AG04449 (cell line): Measurements from ENCODE around the gene CACNA1A.

ENCODE experiments used
- CTCF ChIA-PET: fragments of 350-600 bp; formaldehyde crosslinking; extraction: SDS; loops from one replicate; lab custom pipeline; 2021; ENCODE audit warnings: antibody characterized with exemption; lab: Yijun Ruan, JAX
- POLR2A ChIA-PET: fragments of 400-600, 350-600 bp; formaldehyde crosslinking; extraction: SDS; loops from one replicate; lab custom pipeline; 2020; ENCODE audit warnings: antibody characterized with exemption, inconsistent platforms; lab: Yijun Ruan, JAX
- DNase-seq: peaks from one replicate; pipeline ENCODE4 v3.0.0-alpha.2; 2010; ENCODE audit warnings: low read depth, low spot score
- H3K4me3 ChIP-seq: 2 replicates; pipeline ENCODE4 v1.5.1; 2011; ENCODE audit warnings: low read depth, mild to moderate bottlenecking, control low read depth, low read length
- CTCF ChIP-seq: IDR thresholded peaks from one replicate; pipeline ENCODE4 v1.5.1; 2011; ENCODE audit warnings: mild to moderate bottlenecking, moderate library complexity, low read length, control low read depth, inconsistent platforms; ENCODE audit not compliant: insufficient read depth; ENCODE audit errors: missing control alignments

CACNA1A gene

GRCh38 chr19:13303381-13304129, 202.7 kb downstream of the CACNA1A start:
- CTCF ChIA-PET, result no interaction called here
- POLR2A ChIA-PET, result no interaction called here
- no peak for TF ChIP-seq CTCF
- no peak for DNase-seq
- H3K4me3 ChIP-seq, result no peak overlapping the region

GRCh38 chr19:13302526-13303270, 203.6 kb downstream of the CACNA1A start:
- H3K4me3 ChIP-seq, result no peak overlapping the region
- ChIA-PET POLR2A (no interaction called here), CTCF (interaction anchor here (1.0 to 1.4 kb wide), 3 partner anchors 23 to 286 kb away, joined by 3 to 6 read pairs (median 3); no protein-coding TSS in a partner anchor)
- TF ChIP-seq CTCF, result no peak
- no peak for DNase-seq

GRCh38 chr19:13301627-13302334, 204.5 kb downstream of the CACNA1A start:
- CTCF ChIA-PET, result interaction anchor here (0.9 to 1.4 kb wide), 4 partner anchors 22 to 287 kb away, joined by 3 to 6 read pairs (median 3); no protein-coding TSS in a partner anchor
- TF ChIP-seq CTCF, result no peak
- no peak for DNase-seq
- no peak overlapping the region for H3K4me3 ChIP-seq
- POLR2A ChIA-PET, result no interaction called here

GRCh38 chr19:13300421-13301030, 205.8 kb downstream of the CACNA1A start:
- ChIA-PET POLR2A (no interaction called here), CTCF (interaction anchor here (1.0 kb wide), 1 partner anchor 22 kb away, joined by 4 read pairs; no protein-coding TSS in a partner anchor)
- no peak overlapping the region for H3K4me3 ChIP-seq
- TF ChIP-seq CTCF, result no peak
- DNase-seq, result no peak

- POLR2A ChIA-PET, result no interaction called here
- TF ChIP-seq CTCF, result no peak
- H3K4me3 ChIP-seq, result no peak overlapping the region
- DNase-seq, result no peak
- CTCF ChIA-PET, result interaction anchor here (1.0 kb wide), 1 partner anchor 21 kb away, joined by 4 read pairs; no protein-coding TSS in a partner anchor
These were observed 206.4 kb downstream of the CACNA1A start for GRCh38 chr19:13299838-13300237.
